OCI-LY1 (cell line): ENCODE data around the gene ALDH4A1.
"Not testable (repeated sequence)": the region's sequence is repeated elsewhere in the genome, so short reads cannot be mapped to it uniquely, and the experiment has no call there.

Experiments
- H2AFZ ChIP-seq: fragments of 200-600 bp; sonication (generic), shearing (Covaris generic); 2 replicates; pipeline ENCODE4 v1.6.0; 2014; ENCODE audit warnings: antibody characterized with exemption, mild to moderate bottlenecking, low read length
- H3F3A ChIP-seq: fragments of 200-600 bp; sonication (generic), shearing (Covaris generic); 2 replicates; pipeline ENCODE4 v1.6.0; 2014; ENCODE audit warnings: mild to moderate bottlenecking, antibody characterized with exemption, low read length, moderate library complexity; ENCODE audit not compliant: insufficient read depth
- H3K27ac ChIP-seq: fragments of 200-600 bp; sonication (generic); 2 replicates; pipeline ENCODE4 v1.5.1; 2014; ENCODE audit warnings: low read length, mixed run types, mild to moderate bottlenecking, low read depth; ENCODE audit not compliant: poor library complexity, severe bottlenecking
- H3K27me3 ChIP-seq: fragments of 200-600 bp; sonication (generic); 2 replicates; pipeline ENCODE4 v1.6.0; 2014; ENCODE audit warnings: antibody characterized with exemption, mild to moderate bottlenecking, low read length, moderate library complexity; ENCODE audit not compliant: insufficient read depth
- H3K36me3 ChIP-seq: fragments of 200-600 bp; sonication (generic); 2 replicates; pipeline ENCODE4 v1.6.1; 2014; ENCODE audit warnings: mild to moderate bottlenecking, antibody characterized with exemption, low read length, moderate library complexity, mixed read lengths; ENCODE audit not compliant: insufficient read depth
- H3K4me1 ChIP-seq: fragments of 200-600 bp; sonication (generic); 2 replicates; pipeline ENCODE4 v1.5.1; 2014; ENCODE audit warnings: mild to moderate bottlenecking, low read length, moderate library complexity; ENCODE audit not compliant: insufficient read depth, severe bottlenecking
- H3K4me2 ChIP-seq: fragments of 200-600 bp; sonication (generic), shearing (Covaris generic); 2 replicates; pipeline ENCODE4 v1.6.1; 2014; ENCODE audit warnings: low read length
- H3K4me3 ChIP-seq: fragments of 200-600 bp; sonication (generic); 2 replicates; pipeline ENCODE4 v1.5.1; 2014; ENCODE audit warnings: low read length, low read depth, mild to moderate bottlenecking, mixed read lengths; ENCODE audit not compliant: poor library complexity, severe bottlenecking
- H3K79me2 ChIP-seq: fragments of 200-600 bp; shearing (Covaris generic); 2 replicates; pipeline ENCODE4 v1.6.1; 2016; ENCODE audit warnings: mixed run types, low read length, mixed read lengths; ENCODE audit not compliant: insufficient read depth
- H3K9ac ChIP-seq: fragments of 200-600 bp; sonication (generic), shearing (Covaris generic); 2 replicates; pipeline ENCODE4 v1.6.1; 2014; ENCODE audit warnings: mild to moderate bottlenecking, low read length, mixed read lengths
- H3K9me2 ChIP-seq: fragments of 200-600 bp; sonication (generic), shearing (Covaris generic); 2 replicates; pipeline ENCODE4 v1.6.1; 2014; ENCODE audit warnings: low read depth, mild to moderate bottlenecking, low read length, mixed read lengths
- H3K9me3 ChIP-seq: fragments of 200-600 bp; shearing (Covaris generic); 2 replicates; pipeline ENCODE4 v1.6.1; 2014; ENCODE audit warnings: low read length, mixed read lengths
- H4K20me1 ChIP-seq: fragments of 200-600 bp; sonication (generic), shearing (Covaris generic); 2 replicates; pipeline ENCODE4 v1.6.0; 2016; ENCODE audit warnings: mild to moderate bottlenecking, low read length; ENCODE audit not compliant: insufficient read depth
- CTCF ChIP-seq: fragments of 200-600 bp; sonication (generic), shearing (Covaris generic); IDR thresholded peaks from 2 replicates; pipeline ENCODE4 v1.5.1; 2017; ENCODE audit warnings: mild to moderate bottlenecking, antibody characterized with exemption, low read length, moderate library complexity, mixed read lengths
- EZH2 ChIP-seq: fragments of 200-600 bp; sonication (generic), shearing (Covaris generic); IDR thresholded peaks from 2 replicates; pipeline ENCODE4 v1.8.0; 2017; ENCODE audit warnings: borderline replicate concordance, mixed run types, mild to moderate bottlenecking, antibody characterized with exemption, low read length, moderate library complexity, mixed read lengths

The ALDH4A1 gene

GRCh38 chr1:18840145-18840544 is 62.2 kb downstream of the ALDH4A1 start:
- no peak overlapping the region for H3K27ac ChIP-seq
- no peaks in the 10 kb centered on the region for H3K9me3 ChIP-seq
- H3K4me2 ChIP-seq = no peak overlapping the region

GRCh38 chr1:18836654-18837053 is 65.7 kb downstream of the ALDH4A1 start:
- Histone ChIP-seq H3K4me1 (no peaks in the 10 kb centered on the region), H3K79me2 (no peaks in the 10 kb centered on the region), H3K9ac (no peak overlapping the region), H3F3A (no peaks in the 10 kb centered on the region), H3K36me3 (no peaks in the 10 kb centered on the region), H3K27ac (no peak overlapping the region), H3K4me3 (no peak overlapping the region), H4K20me1 (no peaks in the 10 kb centered on the region), H3K9me3 (no peaks in the 10 kb centered on the region), H3K9me2 (no peaks in the 10 kb centered on the region), H3K27me3 (no peaks in the 10 kb centered on the region; the same call in 1 of the 2 replicates), H2AFZ (no peak overlapping the region), H3K4me2 (no peak overlapping the region)
- TF ChIP-seq CTCF (no peak), EZH2 (no peak)

More at GRCh38 chr1:18840145-18840544, 62.2 kb downstream of the ALDH4A1 start:
- Histone ChIP-seq H3K4me3 (no peak overlapping the region), H2AFZ (no peak overlapping the region), H3K9ac (no peak overlapping the region), H3F3A (no peaks in the 10 kb centered on the region), H3K36me3 (no peaks in the 10 kb centered on the region), H4K20me1 (no peaks in the 10 kb centered on the region), H3K9me2 (no peaks in the 10 kb centered on the region), H3K4me1 (no peaks in the 10 kb centered on the region), H3K79me2 (no peaks in the 10 kb centered on the region), H3K27me3 (no peaks in the 10 kb centered on the region)
- TF ChIP-seq CTCF (no peak), EZH2 (no peak)

GRCh38 chr1:18832319-18832718 is 70.0 kb downstream of the ALDH4A1 start:
- H3F3A ChIP-seq, H3K27ac ChIP-seq, H3K36me3 ChIP-seq, H3K9ac ChIP-seq, H3K4me3 ChIP-seq, H3K9me3 ChIP-seq, H4K20me1 ChIP-seq, H3K4me1 ChIP-seq, H3K27me3 ChIP-seq, H2AFZ ChIP-seq, H3K79me2 ChIP-seq, H3K4me2 ChIP-seq, H3K9me2 ChIP-seq: not testable (repeated sequence)

- Histone ChIP-seq H3K27me3 (no peaks in the 10 kb centered on the region; the same call in 1 of the 2 replicates), H3K9ac (no peak overlapping the region), H3K4me2 (no peak overlapping the region), H3K9me2 (no peaks in the 10 kb centered on the region), H3K79me2 (no peaks in the 10 kb centered on the region), H3F3A (no peaks in the 10 kb centered on the region), H2AFZ (no peak overlapping the region), H3K36me3 (no peaks in the 10 kb centered on the region), H3K4me1 (no peaks in the 10 kb centered on the region), H3K9me3 (no peaks in the 10 kb centered on the region), H3K27ac (no peak overlapping the region), H4K20me1 (no peaks in the 10 kb centered on the region), H3K4me3 (no peak overlapping the region)
- TF ChIP-seq CTCF (no peak), EZH2 (no peak)
These were observed 70.7 kb downstream of the ALDH4A1 start for GRCh38 chr1:18831656-18832055.
